Psoas muscle (tissue), 8 donors: ENCODE measurements around the gene PTPN14. TPM values are rescaled to one million over a fixed set of nuclear protein-coding genes. Genes with fewer than 3 reads are reported as not detected.

Experiments
- ATAC-seq, 4 donors: fragments of 200-7000 bp; cut with Tn5 transposase; one replicate each; pipeline ENCODE4 v1.9.1; 2020; ENCODE audit warnings: moderate library complexity in 3 of 4, mild to moderate bottlenecking in 2 of 4
- DNase-seq, 2 donors: peaks; one replicate each; pipeline ENCODE4 v3.0.0-alpha.2; 2020
- H3K27ac ChIP-seq: fragments of 200-600 bp; one replicate; pipeline ENCODE4 v1.8.0; 2022
- H3K27me3 ChIP-seq, 3 donors: fragments of 200-600 bp in 1 of 3; one replicate each; pipeline versions ENCODE4 v1.6.1 to v1.8.0; 2013 to 2022; ENCODE audit warnings: low read length in 2 of 3, mild to moderate bottlenecking in 2 of 3, moderate library complexity in 1 of 3; ENCODE audit not compliant: insufficient read depth in 3 of 3
- H3K36me3 ChIP-seq, 2 donors: fragments of 200-600 bp in 1 of 2; one replicate each; pipeline versions ENCODE4 v1.6.1 to v1.8.0; 2013 to 2022; ENCODE audit warnings: low read depth in 1 of 2, mild to moderate bottlenecking in 1 of 2, moderate library complexity in 1 of 2; ENCODE audit not compliant: insufficient read depth in 1 of 2
- H3K4me1 ChIP-seq: fragments of 200-600 bp; one replicate; pipeline ENCODE4 v1.8.0; 2022
- H3K4me3 ChIP-seq: fragments of 200-600 bp; one replicate; pipeline ENCODE4 v1.8.0; 2022; ENCODE audit warnings: mild to moderate bottlenecking
- H3K9me3 ChIP-seq: fragments of 200-600 bp; one replicate; pipeline ENCODE4 v1.8.0; 2022
- WGBS, 3 donors: extraction: QIAGEN DNeasy Blood & Tissue Kit; methylation state at CpG; one replicate each; pipeline versions ENCODE4 v1.1.6 to v1.1.7; 2013; 5-methylcytosine and 5-hydroxymethylcytosine counted together
- intact Hi-C, 2 donors: fragments of 100-400 bp; cut with DNase I; formaldehyde crosslinking; loops; one replicate each; pipeline versions ENCODE4 v1.11.0 to v1.14.2; 2022
- polyA plus RNA-seq, 3 donors: library from polyadenylated mRNA; stranded (reverse); fragments of 200-250 nt; gene quantifications; one replicate each; pipeline ENCODE4 v1.2.3, GENCODE V29; 2013
- total RNA-seq, 4 donors: library from RNA; stranded (reverse); fragmentation: NEBNext Ultra II Directional in 2 of 4; extraction: Animal tissue kit (Norgen Biotek cat#: 25700) in 2 of 4; gene quantifications; one replicate each; pipeline versions ENCODE4 v1.2.1 to v1.2.4, GENCODE V29; 2021 to 2023
- TF ChIP-seq, protein P1 (sequence below): fragments of 200-600 bp; IDR thresholded peaks from one replicate; pipeline ENCODE4 v1.8.0; 2022; ENCODE audit warnings: antibody characterized with exemption
- donor health status: healthy with polysubstance abuse.
- donor health status: DM: no; HTN: no; CAD: no; lungs with moderate emphysema.
- donor health status: Bipolar disorder and iron deficiency.
- donor health status: healthy.
- donor health status: DM: yes; HTN: yes; CAD: no.
- donor health status: DM: no; HTN: no; CAD: no.
- donor health status: DM: no; HTN: no; CAD: no.
- donor health status: DM: yes; HTN: yes; CAD: no.

PTPN14 gene
- total and polyA plus RNA-seq, 7 donors = 7.2 to 106 (median 50.8) TPM

DNA sequence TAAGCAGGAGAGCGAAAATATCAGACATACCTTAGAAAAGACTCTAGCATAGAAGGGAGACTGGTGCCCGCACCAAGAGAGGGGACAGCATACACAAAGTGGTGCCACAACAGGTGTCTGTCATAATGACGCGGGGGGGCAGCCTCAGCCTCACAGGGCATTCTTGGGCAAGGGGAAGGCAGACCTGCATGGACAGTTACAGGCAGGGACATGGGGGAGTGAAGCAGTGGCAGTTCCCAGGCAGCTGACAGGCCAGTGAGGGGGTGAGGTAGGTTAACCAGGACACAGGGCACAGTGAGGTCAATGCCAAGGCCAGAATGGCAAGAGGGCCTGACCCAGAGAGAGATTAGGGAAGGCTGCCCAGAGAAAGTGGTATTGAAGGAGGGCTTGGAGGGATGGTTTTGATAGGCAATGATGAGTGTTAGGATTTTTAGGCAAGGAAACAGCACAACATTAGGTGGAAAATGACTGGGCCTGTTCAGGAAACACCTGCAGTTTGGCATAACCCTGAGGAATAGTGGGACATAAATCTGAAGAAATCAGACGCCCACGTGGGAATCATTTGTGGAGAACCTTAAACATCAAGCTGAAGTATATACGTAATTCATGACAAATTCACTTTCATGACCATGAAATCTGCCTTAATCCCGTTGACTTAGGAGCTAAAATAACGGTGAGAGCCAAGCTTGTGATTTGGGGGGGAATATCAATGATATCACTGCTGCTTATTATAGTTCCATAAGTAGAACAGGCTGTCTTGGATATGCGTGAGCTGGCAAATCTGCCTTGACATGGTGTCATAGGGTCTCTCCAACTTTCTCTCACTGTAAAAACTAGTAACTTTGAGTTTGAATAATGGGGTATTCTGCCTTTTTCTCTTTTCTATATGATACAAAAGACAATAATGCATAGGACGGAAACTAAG, 8.9 kb downstream of the PTPN14 start:
- Histone ChIP-seq H3K9me3 (no peaks in the 10 kb centered on the region), H3K4me3 (peak overlapping the region; percentile 9), H3K27me3 (no peaks in the 10 kb centered on the region), H3K27ac (peak overlapping the region; percentile 79), H3K4me1 (peaks cover 80% of the 10 kb centered on the region), H3K36me3 (no peaks in the 10 kb centered on the region)
- ATAC-seq (peak; percentile 81 to 90 (median 87)), DNase-seq (peak; percentile 46 to 71)
- intact Hi-C loops = no loop called here
- 44 to 48% (median 45%) methylated on average over 11 of the region's 11 CpGs for WGBS, 3 donors
- TF ChIP-seq, protein P1, sequence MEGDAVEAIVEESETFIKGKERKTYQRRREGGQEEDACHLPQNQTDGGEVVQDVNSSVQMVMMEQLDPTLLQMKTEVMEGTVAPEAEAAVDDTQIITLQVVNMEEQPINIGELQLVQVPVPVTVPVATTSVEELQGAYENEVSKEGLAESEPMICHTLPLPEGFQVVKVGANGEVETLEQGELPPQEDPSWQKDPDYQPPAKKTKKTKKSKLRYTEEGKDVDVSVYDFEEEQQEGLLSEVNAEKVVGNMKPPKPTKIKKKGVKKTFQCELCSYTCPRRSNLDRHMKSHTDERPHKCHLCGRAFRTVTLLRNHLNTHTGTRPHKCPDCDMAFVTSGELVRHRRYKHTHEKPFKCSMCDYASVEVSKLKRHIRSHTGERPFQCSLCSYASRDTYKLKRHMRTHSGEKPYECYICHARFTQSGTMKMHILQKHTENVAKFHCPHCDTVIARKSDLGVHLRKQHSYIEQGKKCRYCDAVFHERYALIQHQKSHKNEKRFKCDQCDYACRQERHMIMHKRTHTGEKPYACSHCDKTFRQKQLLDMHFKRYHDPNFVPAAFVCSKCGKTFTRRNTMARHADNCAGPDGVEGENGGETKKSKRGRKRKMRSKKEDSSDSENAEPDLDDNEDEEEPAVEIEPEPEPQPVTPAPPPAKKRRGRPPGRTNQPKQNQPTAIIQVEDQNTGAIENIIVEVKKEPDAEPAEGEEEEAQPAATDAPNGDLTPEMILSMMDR = no peak

DNA sequence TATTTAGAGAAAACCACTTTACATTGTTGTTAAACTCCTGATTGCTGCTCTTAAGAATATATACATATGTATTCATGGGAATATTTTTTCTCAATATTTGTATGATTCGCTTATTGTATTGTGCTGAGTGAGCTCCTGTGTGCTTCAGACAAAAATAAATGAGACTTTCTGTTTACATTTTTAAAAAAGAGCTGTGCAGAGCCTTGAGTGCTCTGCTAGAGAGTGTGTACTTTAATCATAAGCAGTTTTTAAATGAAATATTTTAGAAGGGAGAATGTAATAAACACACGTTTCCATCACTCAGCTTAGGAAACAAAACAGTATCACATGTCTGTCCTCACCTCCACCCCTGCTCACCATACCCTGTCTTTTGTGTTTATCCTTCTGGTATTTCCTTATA, 9.7 kb downstream of the PTPN14 start:
- Histone ChIP-seq H3K27me3 (no peaks in the 10 kb centered on the region), H3K27ac (peak overlapping the region; percentile 79), H3K4me1 (peaks cover 77% of the 10 kb centered on the region), H3K4me3 (no peak overlapping the region), H3K36me3 (no peaks in the 10 kb centered on the region), H3K9me3 (no peaks in the 10 kb centered on the region)
- DNase-seq (no peak), ATAC-seq (no peak)
- WGBS, 3 donors = 55 to 59% (median 56%) methylated on average over 2 of the region's 2 CpGs
- intact Hi-C loops = no loop called here
- TF ChIP-seq, protein P1 = no peak

DNA sequence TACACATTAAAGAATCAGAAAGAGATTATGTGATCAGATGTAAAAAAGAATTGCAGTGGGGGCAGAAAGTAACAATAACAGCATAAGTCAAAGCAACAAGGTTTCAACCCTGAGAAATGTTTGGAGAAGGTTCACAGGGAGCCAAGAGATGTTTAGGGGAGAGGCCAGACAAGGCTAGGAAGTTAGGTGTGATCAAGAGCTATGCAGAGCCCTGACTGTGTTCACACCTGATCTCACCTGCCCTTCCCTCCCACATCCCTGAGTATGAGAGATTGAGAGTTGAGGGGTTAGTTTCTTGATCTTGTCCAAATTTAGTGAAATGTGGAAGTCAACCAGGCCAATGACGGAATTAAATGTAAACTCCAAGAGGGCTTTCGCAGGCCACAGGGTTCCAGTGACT, 10.2 kb downstream of the PTPN14 start:
- Histone ChIP-seq H3K9me3 (no peaks in the 10 kb centered on the region), H3K27me3 (no peaks in the 10 kb centered on the region), H3K27ac (peak overlapping the region; percentile 79), H3K36me3 (no peaks in the 10 kb centered on the region), H3K4me1 (peaks cover 72% of the 10 kb centered on the region), H3K4me3 (no peak overlapping the region)
- TF ChIP-seq, protein P1 = no peak
- DNase-seq (no peak), ATAC-seq (no peak)
- 50 to 67% (median 64%) methylated on average over 2 of the region's 2 CpGs for WGBS, 3 donors
- intact Hi-C loops = no loop called here

DNA sequence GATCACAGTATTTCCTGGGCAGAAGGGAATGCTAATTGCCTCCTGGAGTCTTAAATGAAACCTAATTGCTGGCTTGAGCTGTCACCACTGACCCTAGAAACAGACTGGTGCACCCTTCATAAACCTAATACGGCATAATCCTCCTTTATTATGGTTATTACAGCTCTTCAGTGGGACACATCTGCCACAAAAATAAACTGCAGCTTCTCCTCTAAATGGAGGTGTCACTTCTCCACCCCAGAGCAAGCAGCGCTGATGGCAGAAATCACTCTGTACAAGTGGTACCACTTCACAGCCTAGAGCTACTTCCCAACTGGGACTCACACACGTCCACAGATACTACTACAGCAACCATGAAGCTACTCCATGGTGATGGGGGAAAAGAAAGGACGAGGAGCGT, 11.1 kb downstream of the PTPN14 start:
- TF ChIP-seq, protein P1 = no peak
- no peaks in the 10 kb centered on the region for H3K36me3 ChIP-seq
- H3K27me3 ChIP-seq = no peaks in the 10 kb centered on the region
- no peak for ATAC-seq
- intact Hi-C loops = no loop called here
- no peak overlapping the region for H3K4me3 ChIP-seq
- H3K4me1 ChIP-seq = peaks cover 68% of the 10 kb centered on the region
- 47 to 75% (median 50%) methylated on average over 5 of the region's 5 CpGs for WGBS, 3 donors
- H3K9me3 ChIP-seq = no peaks in the 10 kb centered on the region
- H3K27ac ChIP-seq = peak overlapping the region; percentile 48
- DNase-seq = no peak
